IMR-90 (cell line): ENCODE measurements around the gene L3MBTL2. TPM values are rescaled to one million over a fixed set of nuclear protein-coding genes. Genes with fewer than 3 reads are reported as not detected.

Source experiments
- CEBPB ChIP-seq: IDR thresholded peaks from 2 replicates; pipeline ENCODE4 v1.6.1; 2012; ENCODE audit warnings: low read depth, low read length, improper control_type of control experiment
- CHD1 ChIP-seq: IDR thresholded peaks from 2 replicates; pipeline ENCODE4 v1.6.1; 2012; ENCODE audit warnings: low read depth, low read length, improper control_type of control experiment
- CTCF ChIP-seq: conservative IDR thresholded peaks from 2 replicates; pipeline ENCODE4 v1.5.1; 2012; ENCODE audit warnings: mild to moderate bottlenecking, low read depth, low read length, improper control_type of control experiment
- MAFK ChIP-seq: IDR thresholded peaks from 2 replicates; pipeline ENCODE4 v1.6.1; 2012; ENCODE audit warnings: low read depth, low read length, improper control_type of control experiment
- polyA plus RNA-seq, 3 experiments: library from polyadenylated mRNA; depleted of rRNA; stranded (reverse); fragments of >200 nt; gene quantifications; 2 replicates each; pipeline ENCODE4 v1.2.3, GENCODE V29; 2012; ENCODE audit warnings: low replicate concordance in 1 of 3
- total RNA-seq: library from RNA; depleted of rRNA; stranded (reverse); fragments of >200 nt; gene quantifications from 2 replicates; pipeline ENCODE4 v1.2.3, GENCODE V29; 2012

Gene L3MBTL2
- total and polyA plus RNA-seq, 2 of the 4 experiments (the other 2 are of a cell fraction) = 20.6 to 25.1 TPM

DNA sequence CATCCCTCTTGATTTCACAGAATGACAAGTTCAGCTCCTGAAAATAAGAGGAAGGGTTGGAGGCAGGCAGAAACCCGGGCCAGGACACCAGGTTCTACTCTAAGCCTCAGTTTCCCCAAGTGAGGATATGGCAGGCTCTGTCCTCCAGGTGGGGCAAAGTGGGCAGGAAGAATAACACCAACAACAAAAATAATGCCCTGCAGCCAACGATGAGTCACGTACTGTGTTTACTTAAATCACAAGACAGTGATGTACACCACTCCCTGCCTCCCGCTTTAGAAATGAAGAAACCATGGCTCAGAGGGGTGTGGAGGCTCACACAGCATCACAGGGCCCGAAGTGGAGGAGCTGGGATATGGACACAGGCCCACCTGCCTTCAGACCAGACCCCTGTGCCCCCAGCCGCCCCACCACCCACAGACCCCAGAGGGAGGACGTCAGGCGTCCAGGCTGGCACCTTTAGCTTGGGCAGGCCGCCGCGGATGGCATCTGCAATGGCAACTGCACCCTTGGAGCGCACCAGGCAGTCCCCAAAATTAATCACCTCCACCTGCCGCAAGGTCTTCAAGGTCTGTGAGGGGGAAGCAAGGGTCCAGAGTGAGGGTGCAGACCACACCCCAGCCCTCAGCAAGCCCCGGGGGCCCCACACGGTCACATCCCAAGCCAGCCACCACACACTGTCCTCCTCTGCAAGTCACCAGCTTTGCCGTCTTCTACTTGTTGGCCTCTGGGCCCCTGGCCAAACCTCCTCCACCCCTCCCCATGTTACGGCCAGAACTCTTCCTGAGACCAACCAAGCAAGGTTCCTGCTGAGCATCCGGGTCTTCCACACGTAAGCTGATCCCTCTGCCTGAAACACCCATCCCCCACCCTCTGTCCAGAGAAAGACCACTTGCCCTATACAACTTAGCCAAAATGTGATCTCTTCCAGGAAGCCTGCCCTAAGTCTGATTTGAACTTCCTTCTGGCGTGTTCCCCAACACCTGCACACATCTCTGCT is 51.4 kb downstream of the L3MBTL2 start (continued):
- peak; percentile 31 for TF ChIP-seq CTCF
- no peak for TF ChIP-seq MAFK
- peak; percentile 33; the same call in 1 of the 2 replicates for TF ChIP-seq CEBPB
- TF ChIP-seq CHD1 = no peak
